Sigmoid colon (tissue), 7 donors: ENCODE data around the gene HMX3. TPM values are rescaled to one million over a fixed set of nuclear protein-coding genes. Genes with fewer than 3 reads are reported as not detected.
"Not testable (repeated sequence)": the region's sequence is repeated elsewhere in the genome, so short reads cannot be mapped to it uniquely, and the experiment has no call there.

Experiments
- DNase-seq: peaks from one replicate; pipeline ENCODE4 v3.0.0-alpha.2; 2019
- H3K27ac ChIP-seq, 4 donors: fragments of 200-600 bp; sonication (generic); one replicate each; pipeline ENCODE4 v1.5.1; 2016 to 2019; ENCODE audit warnings: mild to moderate bottlenecking in 1 of 4
- H3K27me3 ChIP-seq, 3 donors: fragments of 200-600 bp; sonication (generic); one replicate each; pipeline ENCODE4 v1.5.1; 2019; ENCODE audit warnings: mild to moderate bottlenecking in 1 of 3
- H3K36me3 ChIP-seq, 4 donors: fragments of 200-600 bp; sonication (generic); one replicate each; pipeline ENCODE4 v1.5.1; 2016 to 2019
- H3K4me1 ChIP-seq, 4 donors: fragments of 200-600 bp; sonication (generic); one replicate each; pipeline ENCODE4 v1.5.1; 2017 to 2019
- H3K4me3 ChIP-seq, 4 donors: fragments of 200-600 bp; sonication (generic); one replicate each; pipeline ENCODE4 v1.5.1; 2017 to 2019; ENCODE audit warnings: mild to moderate bottlenecking in 2 of 4, moderate library complexity in 1 of 4
- H3K9me3 ChIP-seq, 4 donors: fragments of 200-600 bp in 3 of 4; sonication (generic) in 3 of 4; one replicate each; pipeline versions ENCODE4 v1.5.1 to v1.6.1; 2013 to 2019
- CTCF ChIP-seq, 4 experiments: fragments of 450-650 bp in 3 of 4; fragments of 200-600 bp in 1 of 4; IDR thresholded peaks; one replicate each; pipeline ENCODE4 v1.5.1; 2016 to 2019; ENCODE audit warnings: antibody characterized with exemption in 4 of 4, mild to moderate bottlenecking in 3 of 4, moderate library complexity in 2 of 4
- EP300 ChIP-seq, 4 donors: sonication (generic); formaldehyde crosslinking; IDR thresholded peaks; one replicate each; pipeline ENCODE4 v1.6.1; 2017; ENCODE audit warnings: antibody characterized with exemption in 4 of 4
- POLR2A ChIP-seq, 2 donors: fragments of 450-650 bp; IDR thresholded peaks; one replicate each; pipeline ENCODE4 v1.6.1; 2016; ENCODE audit warnings: antibody characterized with exemption in 2 of 2, mild to moderate bottlenecking in 2 of 2, moderate library complexity in 2 of 2
- POLR2AphosphoS5 ChIP-seq, 4 donors: sonication (generic); formaldehyde crosslinking; IDR thresholded peaks; one replicate each; pipeline ENCODE4 v1.6.1; 2017; ENCODE audit warnings: antibody characterized with exemption in 4 of 4
- WGBS, 2 donors: extraction: QIAGEN DNeasy Blood & Tissue Kit; methylation state at CpG; one replicate each; pipeline ENCODE4 v1.1.7; 2013; 5-methylcytosine and 5-hydroxymethylcytosine counted together
- intact Hi-C: fragments of 100-400 bp; cut with DNase I; formaldehyde crosslinking; loops from one replicate; pipeline ENCODE4 v1.15.1; 2023
- polyA plus RNA-seq, 3 donors: library from polyadenylated mRNA; stranded (reverse); fragments of 200-250 nt; gene quantifications; one replicate each; pipeline ENCODE4 v1.2.3, GENCODE V29; 2013
- total RNA-seq, 4 donors: library from RNA; depleted of rRNA; stranded (reverse); fragments of >200 nt; gene quantifications; one replicate each; pipeline ENCODE4 v1.1.0, GENCODE V29; 2016
- donor health status: healthy with polysubstance abuse.
- donor health status: Bipolar disorder and iron deficiency.
- donor health status: healthy.

HMX3 gene
- total and polyA plus RNA-seq, 7 donors = 0.52 to 0.83 (median 0.68) TPM; not detected in 4

DNA sequence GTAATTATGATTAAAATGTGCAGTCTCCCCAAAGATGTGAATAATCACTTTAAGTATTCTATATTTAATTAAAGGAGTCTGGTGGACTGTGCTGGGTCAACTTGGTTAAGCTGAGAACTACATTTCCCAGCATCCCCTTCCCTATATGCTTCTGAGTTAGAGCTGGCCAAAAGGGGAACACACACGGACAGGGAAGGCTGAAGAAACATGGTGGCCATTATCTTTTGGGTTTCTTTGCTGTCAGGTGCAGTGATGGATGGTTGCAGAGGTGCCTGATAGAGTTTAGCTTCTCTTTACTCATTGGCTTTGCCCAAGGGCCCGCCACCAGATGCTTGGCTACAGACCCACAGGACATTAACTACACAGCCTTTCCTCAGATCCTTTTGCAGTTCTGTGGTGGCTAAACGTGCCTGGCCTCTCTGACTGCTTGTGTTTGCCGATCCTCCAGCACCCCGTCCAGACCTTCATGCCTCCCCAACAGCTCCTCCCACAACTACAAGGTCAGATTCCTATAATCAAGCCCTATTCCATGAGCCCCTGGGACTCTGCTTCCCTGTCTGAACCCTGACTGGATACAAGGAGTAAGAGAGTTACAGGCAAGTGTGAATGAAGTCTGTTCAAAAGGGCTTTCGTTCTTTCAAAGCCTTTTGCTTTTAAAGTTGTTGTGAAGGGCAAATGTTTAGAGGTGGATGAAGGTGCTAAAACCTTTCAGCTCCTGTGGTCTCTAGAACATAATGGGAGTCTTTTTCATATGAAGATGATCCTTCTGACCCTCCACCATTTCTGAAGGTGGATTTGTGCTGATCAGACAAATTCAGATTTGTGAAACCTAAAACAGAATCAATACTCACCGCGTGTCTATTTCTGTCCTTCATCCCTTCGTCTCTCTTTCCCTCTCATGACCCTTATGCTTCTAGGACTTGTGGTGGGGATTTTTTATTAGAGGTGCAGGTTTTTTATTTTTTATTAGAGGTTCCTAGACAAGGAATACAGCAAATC is 39.9 kb downstream of the HMX3 start:
- H3K4me1 ChIP-seq = no peaks in the 10 kb centered on the region
- WGBS, 2 donors = 88 to 89% methylated on average over 9 of the region's 9 CpGs
- no peaks in the 10 kb centered on the region for H3K9me3 ChIP-seq
- TF ChIP-seq POLR2AphosphoS5 (IDR thresholded peaks at IDR 0.05) (no peak), POLR2A (IDR thresholded peaks at IDR 0.05) (no peak), EP300 (IDR thresholded peaks at IDR 0.05) (no peak), CTCF (IDR thresholded peaks at IDR 0.05) (no peak)
- H3K27ac ChIP-seq = no peak overlapping the region
- peaks cover 0 to 8% (median 0%) of the 10 kb centered on the region in 4 donors for H3K36me3 ChIP-seq
- no peak overlapping the region for H3K4me3 ChIP-seq
- no peaks in the 10 kb centered on the region for H3K27me3 ChIP-seq
- intact Hi-C loops = no loop called here
- DNase-seq = peak; percentile 37

GRCh38 chr10:123178390-123178789 is 42.6 kb downstream of the HMX3 start:
- intact Hi-C loops, H3K4me3 ChIP-seq: not testable (repeated sequence)
- WGBS, 2 donors = 96 to 97% methylated on average over 4 of the region's 4 CpGs

DNA sequence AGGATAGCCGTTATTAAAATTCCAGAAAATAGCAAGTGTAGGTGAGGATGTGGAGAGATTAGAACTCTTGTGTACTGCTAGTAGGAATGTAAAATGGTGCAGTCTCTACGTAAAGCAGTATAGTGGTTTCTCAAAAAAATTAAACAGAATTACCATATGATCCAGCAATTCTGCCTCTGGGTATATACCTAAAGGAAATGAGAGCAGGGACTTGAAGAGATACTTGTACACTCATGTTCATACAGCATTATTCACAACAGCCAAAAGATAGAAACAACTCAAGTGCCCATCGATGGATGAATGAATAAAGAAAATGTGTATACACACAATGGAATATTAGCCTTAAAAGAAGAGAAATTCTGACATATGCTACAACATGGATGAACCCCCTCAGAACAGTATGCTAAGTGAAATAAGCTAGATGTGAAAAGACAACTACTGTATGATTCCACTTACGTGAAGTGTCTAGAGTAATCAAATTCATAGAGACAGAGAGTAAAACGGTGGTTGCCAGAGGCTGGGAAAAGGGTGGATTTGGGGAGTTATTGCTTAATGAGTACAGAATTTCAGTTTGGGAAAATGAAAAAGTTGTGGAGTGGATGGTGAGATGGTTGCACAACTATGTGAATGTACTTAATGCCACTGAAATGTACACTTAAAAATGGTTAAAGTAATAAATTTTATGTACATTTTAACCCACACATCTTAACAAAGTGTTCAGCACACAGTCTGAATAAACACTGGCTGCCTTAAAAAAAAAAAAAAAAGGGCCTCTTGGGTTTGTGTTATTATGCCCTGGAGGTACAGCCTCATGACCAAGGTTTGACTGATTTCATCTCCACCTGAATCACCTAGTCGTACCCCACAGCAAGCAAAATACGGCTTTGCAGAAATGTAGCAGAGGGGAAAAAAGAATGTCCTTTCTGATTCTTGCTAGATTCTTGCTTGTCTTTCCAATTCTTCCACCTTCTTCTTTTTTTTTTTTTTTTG is 44.6 kb downstream of the HMX3 start:
- intact Hi-C loops = no loop called here
- peaks cover 0 to 13% (median 0%) of the 10 kb centered on the region in 4 donors for H3K36me3 ChIP-seq
- 90 to 94% methylated on average over 7 of the region's 7 CpGs for WGBS, 2 donors
- peaks cover 0 to 6% (median 0%) of the 10 kb centered on the region in 4 donors for H3K9me3 ChIP-seq
- no peaks in the 10 kb centered on the region for H3K27me3 ChIP-seq
- no peak overlapping the region for H3K4me3 ChIP-seq
- no peak for TF ChIP-seq EP300 (IDR thresholded peaks at IDR 0.05)
- DNase-seq = no peak
- no peak overlapping the region for H3K27ac ChIP-seq
- no peaks in the 10 kb centered on the region for H3K4me1 ChIP-seq

More at GRCh38 chr10:123178390-123178789, 42.6 kb downstream of the HMX3 start:
- not testable (repeated sequence) for DNase-seq, H3K27ac ChIP-seq, H3K36me3 ChIP-seq, H3K9me3 ChIP-seq, H3K27me3 ChIP-seq, H3K4me1 ChIP-seq

GRCh38 chr10:123183724-123184123 is 48.0 kb downstream of the HMX3 start:
- Histone ChIP-seq H3K4me1 (no peaks in the 10 kb centered on the region), H3K4me3 (no peak overlapping the region), H3K27me3 (no peaks in the 10 kb centered on the region), H3K27ac (no peak overlapping the region), H3K9me3 (peaks cover 0 to 6% (median 0%) of the 10 kb centered on the region in 4 donors), H3K36me3 (peaks cover 0 to 12% (median 0%) of the 10 kb centered on the region in 4 donors)
- TF ChIP-seq EP300 (IDR thresholded peaks at IDR 0.05) (no peak), CTCF (IDR thresholded peaks at IDR 0.05) (no peak), POLR2AphosphoS5 (IDR thresholded peaks at IDR 0.05) (no peak)
- no peak for DNase-seq
- intact Hi-C loops = no loop called here
- 96 to 98% methylated on average over 2 of the region's 2 CpGs for WGBS, 2 donors

- H3K27me3 ChIP-seq = no peaks in the 10 kb centered on the region
- no peak for DNase-seq
- 96 to 98% methylated on average over 5 of the region's 5 CpGs for WGBS, 2 donors
Measured at GRCh38 chr10:123187781-123188180, 52.0 kb downstream of the HMX3 start.

More at GRCh38 chr10:123187781-123188180, 52.0 kb downstream of the HMX3 start:
- Histone ChIP-seq H3K27ac (no peak overlapping the region), H3K9me3 (peaks cover 0 to 6% (median 0%) of the 10 kb centered on the region in 4 donors), H3K4me1 (no peaks in the 10 kb centered on the region), H3K36me3 (peaks cover 0 to 18% (median 0%) of the 10 kb centered on the region in 4 donors), H3K4me3 (no peak overlapping the region)
- no peak for TF ChIP-seq POLR2A (IDR thresholded peaks at IDR 0.05)
- TF ChIP-seq EP300 (IDR thresholded peaks at IDR 0.05) = no peak
- TF ChIP-seq CTCF (IDR thresholded peaks at IDR 0.05) = no peak
- no peak for TF ChIP-seq POLR2AphosphoS5 (IDR thresholded peaks at IDR 0.05)
- intact Hi-C loops = no loop called here

Other genes starting within 250 kb of the HMX3 start
- gene FAM24A, start 225.4 kb upstream of the HMX3 start, total RNA-seq = not detected
- not detected for gene FAM24A, start 225.4 kb upstream of the HMX3 start, polyA plus RNA-seq
- 10 to 100 TPM in 1 of 4 donors, 1 to 10 TPM in 3; 3.0 to 10.2 (median 4.8) TPM for gene C10orf88, start 181.7 kb upstream of the HMX3 start, total RNA-seq
- 1 to 10 TPM; 3.0 to 3.6 (median 3.0) TPM for gene C10orf88, start 181.7 kb upstream of the HMX3 start, polyA plus RNA-seq
- 1 to 10 TPM; 1.6 to 3.6 (median 3.4) TPM for gene PSTK, start 155.6 kb upstream of the HMX3 start, total RNA-seq
- gene PSTK, start 155.6 kb upstream of the HMX3 start, polyA plus RNA-seq = 1 to 10 TPM; 2.0 to 3.0 (median 2.3) TPM
- gene IKZF5, start 127.2 kb upstream of the HMX3 start, total RNA-seq = 10 to 100 TPM in 3 of 4 donors, 1 to 10 TPM in 1; 9.4 to 16.4 (median 13.4) TPM
- 1 to 10 TPM; 4.4 to 8.0 (median 6.0) TPM for gene IKZF5, start 127.2 kb upstream of the HMX3 start, polyA plus RNA-seq
- gene ACADSB, start 127.0 kb upstream of the HMX3 start, total RNA-seq = 10 to 100 TPM; 15.0 to 18.7 (median 16.8) TPM
- gene ACADSB, start 127.0 kb upstream of the HMX3 start, polyA plus RNA-seq = 10 to 100 TPM in 2 of 3 donors, 1 to 10 TPM in 1; 7.6 to 14.8 (median 12.6) TPM
- gene HMX2, start 12.2 kb downstream of the HMX3 start, total RNA-seq = under 1 TPM in 3 of 4 donors, not detected in 1; 0.27 to 0.55 (median 0.36) TPM
- gene HMX2, start 12.2 kb downstream of the HMX3 start, polyA plus RNA-seq = under 1 TPM in 1 of 3 donors, not detected in 2; 0.36 TPM
- 100 to 1,000 TPM in 2 of 4 donors, 10 to 100 TPM in 2; 75.6 to 116 (median 101) TPM for gene BUB3, start 18.4 kb downstream of the HMX3 start, total RNA-seq
- 10 to 100 TPM; 39.6 to 82.1 (median 68.7) TPM for gene BUB3, start 18.4 kb downstream of the HMX3 start, polyA plus RNA-seq